Neutrophil (primary cell): ENCODE results near the gene ZNF124.
"Not testable (repeated sequence)": the region's sequence is repeated elsewhere in the genome, so short reads cannot be mapped to it uniquely, and the experiment has no call there.

Experiments used
- H3K27ac ChIP-seq: fragments of 200-600 bp; sonication (generic); 2 replicates; pipeline ENCODE4 v1.5.1; 2016; ENCODE audit warnings: mild to moderate bottlenecking, moderate library complexity
- H3K27me3 ChIP-seq: fragments of 200-600 bp; sonication (generic); 2 replicates; pipeline ENCODE4 v1.6.0; 2016; ENCODE audit warnings: mild to moderate bottlenecking
- H3K36me3 ChIP-seq: fragments of 200-600 bp; sonication (generic); 2 replicates; pipeline ENCODE4 v1.5.1; 2017
- H3K4me1 ChIP-seq, 2 experiments: fragments of 200-600 bp in 1 of 2; sonication (generic) in 1 of 2; 1 replicate in 1 of 2; 2 replicates in 1 of 2; pipeline versions ENCODE4 v1.5.1 to v1.6.1; 2013 to 2016; ENCODE audit warnings: low read depth in 1 of 2, low read length in 1 of 2, mild to moderate bottlenecking in 1 of 2, moderate library complexity in 1 of 2; ENCODE audit not compliant: control insufficient read depth in 1 of 2, insufficient read depth in 1 of 2
- H3K4me3 ChIP-seq, 2 experiments: fragments of 200-600 bp in 1 of 2; sonication (generic) in 1 of 2; 1 replicate in 1 of 2; 2 replicates in 1 of 2; pipeline ENCODE4 v1.5.1; 2013 to 2016; ENCODE audit warnings: low read depth in 1 of 2, low read length in 1 of 2, mild to moderate bottlenecking in 1 of 2, moderate library complexity in 1 of 2
- H3K9me3 ChIP-seq: fragments of 200-600 bp; sonication (generic); 2 replicates; pipeline ENCODE4 v1.5.1; 2016
- CTCF ChIP-seq: fragments of 200-600 bp; sonication (generic); IDR thresholded peaks from 2 replicates; pipeline ENCODE4 v1.5.1; 2016; ENCODE audit warnings: antibody characterized with exemption

Gene ZNF124

GRCh38 chr1:247171875-247172563, at the start of gene ZNF124:
TSS of gene ZNF124 (minus strand) at chr1:247172020. CDS start at chr1:247171877, 143 bp downstream.
- Histone ChIP-seq H3K4me1 (peaks cover 16 to 29% of the 10 kb centered on the region in 2 experiments), H3K27ac (peak within 1 kb of the TSS; percentile 72)
- not testable (repeated sequence) for H3K27me3 ChIP-seq, H3K36me3 ChIP-seq, H3K4me3 ChIP-seq, H3K9me3 ChIP-seq

- not testable (repeated sequence) for H3K36me3 ChIP-seq, H3K27me3 ChIP-seq, H3K4me3 ChIP-seq, H3K27ac ChIP-seq, H3K4me1 ChIP-seq, H3K9me3 ChIP-seq
Measured at GRCh38 chr1:247220280-247220679, 48.5 kb upstream of the ZNF124 start.

GRCh38 chr1:247218121-247218651, 46.4 kb upstream of the ZNF124 start:
- Histone ChIP-seq H3K27ac (no peak overlapping the region), H3K36me3 (no peaks in the 10 kb centered on the region), H3K4me3 (no peak overlapping the region), H3K9me3 (no peaks in the 10 kb centered on the region), H3K27me3 (peaks cover 7% of the 10 kb centered on the region), H3K4me1 (no peaks in the 10 kb centered on the region)
- TF ChIP-seq CTCF = no peak

GRCh38 chr1:247216261-247216660, 44.4 kb upstream of the ZNF124 start:
- Histone ChIP-seq H3K36me3 (no peaks in the 10 kb centered on the region), H3K9me3 (no peaks in the 10 kb centered on the region), H3K27me3 (peaks cover 7% of the 10 kb centered on the region), H3K4me1 (peaks cover 0 to 2% of the 10 kb centered on the region in 2 experiments), H3K4me3 (no peak overlapping the region), H3K27ac (no peak overlapping the region)
- no peak for TF ChIP-seq CTCF

GRCh38 chr1:247212627-247213617, 41.1 kb upstream of the ZNF124 start:
- Histone ChIP-seq H3K27ac (no peak overlapping the region), H3K27me3 (peaks cover 7% of the 10 kb centered on the region), H3K4me3 (no peak overlapping the region), H3K9me3 (no peaks in the 10 kb centered on the region), H3K36me3 (no peaks in the 10 kb centered on the region), H3K4me1 (peaks cover 17 to 25% of the 10 kb centered on the region in 2 experiments)
- TF ChIP-seq CTCF = no peak

- Histone ChIP-seq H3K4me1 (peaks cover 17 to 25% of the 10 kb centered on the region in 2 experiments), H3K27me3 (peaks cover 7% of the 10 kb centered on the region), H3K36me3 (no peaks in the 10 kb centered on the region), H3K4me3 (no peak overlapping the region), H3K27ac (no peak overlapping the region), H3K9me3 (no peaks in the 10 kb centered on the region)
- TF ChIP-seq CTCF = no peak
Measured at GRCh38 chr1:247212012-247212411, 40.2 kb upstream of the ZNF124 start.
